ENCODE measurements around the gene PWWP2B.

Gene PWWP2B

GRCh38 chr10:132396494-132397035, 435 bp upstream of the PWWP2B start:
- Histone ChIP-seq H3K9me3 (ENCODE audit: control insufficient read depth, low read length) (no peaks in the 10 kb centered on the region), H3K36me3 (ENCODE audit: control insufficient read depth, insufficient read depth, low read length, severe bottlenecking) (no peaks in the 10 kb centered on the region), H3K4me1 (ENCODE audit: control insufficient read depth, insufficient read depth, low read length) (peaks cover 15% of the 10 kb centered on the region), H3K27me3 (replicated peaks; ENCODE audit: control insufficient read depth, insufficient read depth, low read length) (no peaks in the 10 kb centered on the region), H3K4me3 (ENCODE audit: low read length) (peak overlapping the region; percentile 71), H3K9ac (ENCODE audit: low read length) (peak overlapping the region; percentile 82)
- DNase-seq (ENCODE audit: low read depth), result peak; percentile 85

DNA sequence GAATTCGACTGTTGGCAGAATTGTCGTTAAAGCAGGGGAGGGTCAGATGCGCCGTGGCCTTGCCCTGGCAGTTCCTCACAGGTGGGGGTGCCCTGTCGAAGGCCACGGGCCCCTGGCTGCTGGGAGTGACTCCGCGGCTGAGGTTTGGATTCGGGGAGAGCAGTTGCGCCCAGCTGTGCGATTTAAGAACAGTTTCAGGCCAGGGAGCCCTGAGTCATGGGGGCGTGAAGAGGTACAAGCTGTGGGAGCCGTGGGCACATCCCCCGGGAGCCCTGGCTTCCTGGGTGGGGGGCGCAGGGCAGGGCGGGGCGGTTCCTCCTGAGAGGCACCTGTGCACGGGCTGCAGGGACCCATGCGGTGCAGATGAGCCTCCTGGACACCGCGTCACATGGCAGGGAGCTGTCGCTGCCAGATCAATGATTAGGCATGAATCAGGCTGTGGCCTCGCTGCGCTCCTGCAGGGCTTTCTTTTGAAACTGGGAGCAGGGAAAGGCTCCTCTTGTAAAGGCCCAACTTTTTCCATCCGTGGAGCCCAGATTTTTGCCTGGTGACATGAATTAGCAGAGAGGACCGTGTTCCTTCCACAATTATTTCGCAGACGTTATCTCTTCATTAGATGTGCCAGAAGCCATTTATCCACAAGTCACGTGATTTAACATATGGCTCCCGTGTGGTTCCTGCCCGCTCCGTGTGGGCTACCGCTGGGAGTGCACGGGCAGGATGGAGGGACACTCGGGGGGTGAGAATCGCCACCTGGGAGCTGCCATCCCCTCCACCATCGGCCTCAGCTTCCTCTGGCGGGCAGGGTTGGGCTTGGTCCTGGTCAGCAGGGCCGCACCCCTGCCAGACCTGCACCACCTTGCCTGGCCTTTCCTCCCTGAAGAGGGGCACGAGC, 918 bp downstream of the PWWP2B start:
- Histone ChIP-seq H3K27me3 (replicated peaks; ENCODE audit: control insufficient read depth, insufficient read depth, low read length) (no peaks in the 10 kb centered on the region), H3K4me3 (ENCODE audit: low read length) (peak overlapping the region; percentile 87), H3K9ac (ENCODE audit: low read length) (peak overlapping the region; percentile 87), H3K9me3 (ENCODE audit: control insufficient read depth, low read length) (no peaks in the 10 kb centered on the region), H3K36me3 (ENCODE audit: control insufficient read depth, insufficient read depth, low read length, severe bottlenecking) (no peaks in the 10 kb centered on the region), H3K4me1 (ENCODE audit: control insufficient read depth, insufficient read depth, low read length) (peaks cover 15% of the 10 kb centered on the region)
- peak; percentile 70 for DNase-seq (ENCODE audit: low read depth)

DNA sequence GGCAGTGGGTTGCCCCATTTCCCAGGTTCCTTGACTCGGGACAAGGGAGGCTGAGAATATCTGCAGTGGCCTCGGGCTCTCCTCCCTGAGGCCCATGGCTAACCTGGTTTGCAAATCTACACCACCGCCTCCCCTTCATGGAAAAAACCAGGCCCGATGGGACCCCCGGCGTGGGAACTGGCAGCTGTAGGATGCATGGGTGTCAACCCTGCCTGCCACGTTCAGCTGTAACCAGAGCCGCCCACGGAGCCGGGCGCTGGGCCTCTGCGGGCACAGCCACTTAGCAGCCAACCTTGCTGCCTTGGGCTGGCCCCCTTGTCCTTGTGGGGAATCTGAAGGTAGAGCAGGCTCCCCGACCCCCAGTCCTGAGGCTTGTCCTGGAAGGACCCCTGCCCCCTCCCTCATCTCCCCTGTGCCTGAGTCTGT, 1.6 kb downstream of the PWWP2B start:
- Histone ChIP-seq H3K9ac (ENCODE audit: low read length) (peak overlapping the region; percentile 87), H3K4me1 (ENCODE audit: control insufficient read depth, insufficient read depth, low read length) (peaks cover 15% of the 10 kb centered on the region), H3K36me3 (ENCODE audit: control insufficient read depth, insufficient read depth, low read length, severe bottlenecking) (no peaks in the 10 kb centered on the region), H3K4me3 (ENCODE audit: low read length) (peak overlapping the region; percentile 87), H3K9me3 (ENCODE audit: control insufficient read depth, low read length) (no peaks in the 10 kb centered on the region), H3K27me3 (replicated peaks; ENCODE audit: control insufficient read depth, insufficient read depth, low read length) (no peaks in the 10 kb centered on the region)
- DNase-seq (ENCODE audit: low read depth), result no peak

DNA sequence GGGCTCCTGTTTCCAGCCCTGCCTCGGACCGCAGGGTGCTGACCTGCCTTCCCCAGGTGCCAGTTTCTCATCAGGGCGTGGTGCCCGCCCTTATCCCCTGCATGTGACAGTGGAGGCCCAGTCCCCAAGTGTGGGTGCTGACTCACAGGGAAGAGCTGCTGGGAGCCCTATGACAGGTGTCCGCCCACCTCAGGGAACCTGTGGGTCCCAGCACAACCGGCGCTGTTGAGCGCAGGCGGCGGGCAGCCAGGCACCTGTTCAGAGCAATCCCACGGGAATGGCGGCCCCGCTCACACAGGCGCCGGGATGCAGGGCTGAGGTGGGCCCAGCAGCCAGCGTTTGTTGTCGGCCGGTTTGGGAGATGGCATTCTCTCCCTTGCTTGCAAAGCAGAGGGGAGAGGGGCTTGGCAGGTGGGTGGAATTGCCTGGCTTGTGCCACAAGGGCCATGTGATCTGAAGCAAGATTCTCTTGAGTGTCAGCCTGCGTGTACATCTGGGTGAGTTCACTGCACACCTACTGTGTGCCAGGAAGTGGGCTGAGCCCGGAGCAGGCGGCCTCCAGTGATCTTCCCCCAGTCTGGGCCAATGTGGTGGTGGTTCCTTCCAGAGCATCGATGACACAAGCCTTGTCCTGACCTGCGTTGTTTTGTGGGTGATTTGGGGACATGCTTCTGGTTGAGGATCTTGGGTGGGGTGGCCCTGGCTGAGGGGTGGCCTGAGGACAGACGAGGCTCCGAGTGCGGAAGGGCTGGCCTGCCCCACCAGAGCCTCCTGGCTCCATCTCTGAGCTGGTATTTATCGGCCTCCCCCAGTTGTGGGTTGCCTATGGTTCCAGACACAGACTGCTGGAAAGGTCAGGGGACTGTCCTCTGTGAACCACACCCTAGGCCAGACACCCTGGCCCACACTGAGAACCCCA, 2.4 kb downstream of the PWWP2B start:
- Histone ChIP-seq H3K4me1 (ENCODE audit: control insufficient read depth, insufficient read depth, low read length) (peaks cover 15% of the 10 kb centered on the region), H3K9ac (ENCODE audit: low read length) (no peak overlapping the region), H3K4me3 (ENCODE audit: low read length) (no peak overlapping the region), H3K36me3 (ENCODE audit: control insufficient read depth, insufficient read depth, low read length, severe bottlenecking) (no peaks in the 10 kb centered on the region), H3K27me3 (replicated peaks; ENCODE audit: control insufficient read depth, insufficient read depth, low read length) (no peaks in the 10 kb centered on the region), H3K9me3 (ENCODE audit: control insufficient read depth, low read length) (no peaks in the 10 kb centered on the region)
- no peak for DNase-seq (ENCODE audit: low read depth)

DNA sequence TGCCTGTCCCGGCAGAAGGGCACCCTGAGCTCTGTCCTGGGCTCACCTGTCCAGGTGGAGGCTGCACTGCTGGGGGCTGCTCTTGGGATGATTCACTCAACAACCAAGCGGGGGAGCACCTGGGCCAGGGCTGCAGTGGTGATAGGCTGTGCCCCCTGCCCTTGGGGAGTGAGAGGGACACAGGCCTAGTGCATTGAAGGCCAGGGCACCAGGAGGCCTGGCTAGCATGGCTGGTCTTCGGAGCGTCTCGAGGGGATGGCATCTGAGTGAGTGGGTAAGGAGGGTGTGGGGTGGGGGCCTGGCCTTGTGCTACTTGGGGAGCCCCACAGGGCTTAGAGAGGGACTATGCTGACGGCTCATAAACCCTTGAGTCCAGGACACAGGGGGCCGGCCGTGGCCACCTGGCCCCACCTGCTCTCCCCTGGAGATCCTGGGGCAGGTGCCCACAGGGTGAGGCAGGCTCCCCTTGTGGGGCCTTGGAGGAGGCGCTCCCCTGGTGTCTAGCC, 3.1 kb downstream of the PWWP2B start:
- H3K4me1 ChIP-seq (ENCODE audit: control insufficient read depth, insufficient read depth, low read length), result peaks cover 15% of the 10 kb centered on the region
- no peaks in the 10 kb centered on the region for H3K27me3 ChIP-seq (replicated peaks; ENCODE audit: control insufficient read depth, insufficient read depth, low read length)
- no peak overlapping the region for H3K4me3 ChIP-seq (ENCODE audit: low read length)
- H3K9ac ChIP-seq (ENCODE audit: low read length), result no peak overlapping the region
- no peaks in the 10 kb centered on the region for H3K9me3 ChIP-seq (ENCODE audit: control insufficient read depth, low read length)
- no peak for DNase-seq (ENCODE audit: low read depth)
- peaks cover 3% of the 10 kb centered on the region for H3K36me3 ChIP-seq (ENCODE audit: control insufficient read depth, insufficient read depth, low read length, severe bottlenecking)

DNA sequence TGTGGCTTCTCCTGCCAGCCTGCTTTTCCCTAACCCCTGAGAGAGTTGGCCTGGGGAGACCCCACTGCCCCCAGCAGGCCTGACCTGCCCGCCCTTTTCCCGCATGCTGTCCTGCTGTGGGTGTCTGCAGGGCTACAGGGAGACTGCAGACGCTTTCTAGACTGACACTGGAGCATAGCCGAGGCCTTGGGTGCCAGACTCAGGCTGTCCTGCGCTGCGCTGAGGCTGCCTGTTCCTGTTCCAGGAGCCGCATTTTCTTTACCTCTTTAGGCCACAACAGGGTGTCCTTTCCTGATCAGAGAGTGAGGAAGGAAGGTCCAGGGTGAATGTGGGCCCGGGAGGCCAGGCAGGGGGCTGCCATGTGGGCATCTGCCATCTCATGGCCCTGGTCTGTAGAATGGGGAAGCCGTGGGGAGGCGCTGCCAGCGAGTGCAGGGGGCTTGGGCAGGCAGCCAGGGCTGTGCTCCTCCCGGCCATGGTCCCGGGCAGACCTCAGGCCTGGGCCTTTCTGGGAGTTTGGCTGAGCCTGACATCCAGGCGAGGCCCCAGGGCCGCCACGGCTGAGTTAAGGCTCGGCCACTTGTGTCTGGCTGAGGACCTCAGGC, 3.6 kb downstream of the PWWP2B start:
- peaks cover 9% of the 10 kb centered on the region for H3K4me1 ChIP-seq (ENCODE audit: control insufficient read depth, insufficient read depth, low read length)
- H3K27me3 ChIP-seq (replicated peaks; ENCODE audit: control insufficient read depth, insufficient read depth, low read length), result no peaks in the 10 kb centered on the region
- no peaks in the 10 kb centered on the region for H3K9me3 ChIP-seq (ENCODE audit: control insufficient read depth, low read length)
- H3K4me3 ChIP-seq (ENCODE audit: low read length), result no peak overlapping the region
- no peak for DNase-seq (ENCODE audit: low read depth)
- no peak overlapping the region for H3K9ac ChIP-seq (ENCODE audit: low read length)
- peaks cover 9% of the 10 kb centered on the region for H3K36me3 ChIP-seq (ENCODE audit: control insufficient read depth, insufficient read depth, low read length, severe bottlenecking)

DNA sequence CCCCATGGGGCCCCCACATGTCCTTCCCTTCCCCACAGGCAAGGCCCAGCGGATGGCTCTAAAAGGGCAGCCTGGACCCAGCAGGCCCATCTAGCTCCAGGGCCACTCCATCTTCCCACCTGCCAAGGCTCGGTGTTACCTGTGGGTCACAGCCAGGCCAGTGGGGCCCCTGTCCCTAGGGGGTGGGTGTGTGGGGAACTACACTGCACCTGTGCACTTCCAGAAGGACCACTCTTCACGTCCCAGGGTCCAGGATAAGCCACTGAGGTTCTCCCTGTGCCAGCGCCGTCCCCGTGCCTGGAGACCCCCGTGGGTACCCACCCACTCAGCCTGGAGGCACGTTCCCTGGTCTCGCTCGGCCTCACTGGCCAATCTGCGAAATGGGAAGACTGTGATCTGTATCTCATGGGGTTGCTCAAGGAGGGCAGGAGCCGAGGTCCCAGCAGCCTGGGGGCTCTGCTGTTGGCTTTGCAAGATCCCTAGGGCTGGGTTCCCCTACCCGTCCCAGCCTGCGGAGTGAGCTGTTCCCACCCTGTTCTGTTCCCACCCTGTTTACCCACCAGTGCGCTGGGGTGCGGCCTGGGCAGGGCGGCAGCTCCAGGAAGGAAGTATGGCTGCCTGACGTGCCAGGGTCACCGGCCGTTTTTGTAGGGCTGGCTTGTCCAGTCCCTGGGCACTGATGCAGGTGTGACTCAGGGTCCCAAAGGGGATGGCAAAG, 4.6 kb downstream of the PWWP2B start:
- Histone ChIP-seq H3K4me1 (ENCODE audit: control insufficient read depth, insufficient read depth, low read length) (peaks cover 8% of the 10 kb centered on the region), H3K36me3 (ENCODE audit: control insufficient read depth, insufficient read depth, low read length, severe bottlenecking) (peaks cover 18% of the 10 kb centered on the region)

DNA sequence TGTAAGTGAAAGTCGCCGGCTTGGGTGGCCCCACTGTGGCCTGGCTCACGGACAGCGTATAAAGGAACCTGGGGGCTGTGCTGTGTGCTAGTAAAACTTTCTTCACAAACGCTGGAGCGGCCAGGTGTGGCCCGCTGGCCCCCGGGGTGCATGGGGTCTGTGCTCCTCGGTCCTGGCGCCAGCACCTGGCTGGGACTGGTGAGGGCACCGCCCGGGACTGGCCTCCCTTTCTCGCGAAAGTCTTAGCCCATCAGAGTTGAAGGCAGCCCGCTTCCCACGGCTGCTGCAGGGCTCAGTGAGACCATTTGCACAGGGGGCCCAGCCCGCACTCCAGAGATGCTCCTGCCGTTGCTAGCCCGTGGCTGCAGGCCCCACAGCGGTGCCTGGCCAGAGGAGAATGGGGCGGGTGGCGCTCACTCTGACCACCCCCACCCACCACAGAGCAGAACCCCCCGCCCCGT, 5.8 kb downstream of the PWWP2B start:
- H3K4me1 ChIP-seq (ENCODE audit: control insufficient read depth, insufficient read depth, low read length), result peaks cover 8% of the 10 kb centered on the region
- H3K9me3 ChIP-seq (ENCODE audit: control insufficient read depth, low read length), result no peaks in the 10 kb centered on the region
- H3K36me3 ChIP-seq (ENCODE audit: control insufficient read depth, insufficient read depth, low read length, severe bottlenecking), result peaks cover 18% of the 10 kb centered on the region
- H3K27me3 ChIP-seq (replicated peaks; ENCODE audit: control insufficient read depth, insufficient read depth, low read length), result no peaks in the 10 kb centered on the region
- H3K9ac ChIP-seq (ENCODE audit: low read length), result no peak overlapping the region
- DNase-seq (ENCODE audit: low read depth), result no peak
- H3K4me3 ChIP-seq (ENCODE audit: low read length), result no peak overlapping the region

More for the DNA sequence above, 4.6 kb downstream of the PWWP2B start:
- Histone ChIP-seq H3K27me3 (replicated peaks; ENCODE audit: control insufficient read depth, insufficient read depth, low read length) (no peaks in the 10 kb centered on the region), H3K9ac (ENCODE audit: low read length) (no peak overlapping the region), H3K9me3 (ENCODE audit: control insufficient read depth, low read length) (no peaks in the 10 kb centered on the region), H3K4me3 (ENCODE audit: low read length) (no peak overlapping the region)
- DNase-seq (ENCODE audit: low read depth), result no peak

DNA sequence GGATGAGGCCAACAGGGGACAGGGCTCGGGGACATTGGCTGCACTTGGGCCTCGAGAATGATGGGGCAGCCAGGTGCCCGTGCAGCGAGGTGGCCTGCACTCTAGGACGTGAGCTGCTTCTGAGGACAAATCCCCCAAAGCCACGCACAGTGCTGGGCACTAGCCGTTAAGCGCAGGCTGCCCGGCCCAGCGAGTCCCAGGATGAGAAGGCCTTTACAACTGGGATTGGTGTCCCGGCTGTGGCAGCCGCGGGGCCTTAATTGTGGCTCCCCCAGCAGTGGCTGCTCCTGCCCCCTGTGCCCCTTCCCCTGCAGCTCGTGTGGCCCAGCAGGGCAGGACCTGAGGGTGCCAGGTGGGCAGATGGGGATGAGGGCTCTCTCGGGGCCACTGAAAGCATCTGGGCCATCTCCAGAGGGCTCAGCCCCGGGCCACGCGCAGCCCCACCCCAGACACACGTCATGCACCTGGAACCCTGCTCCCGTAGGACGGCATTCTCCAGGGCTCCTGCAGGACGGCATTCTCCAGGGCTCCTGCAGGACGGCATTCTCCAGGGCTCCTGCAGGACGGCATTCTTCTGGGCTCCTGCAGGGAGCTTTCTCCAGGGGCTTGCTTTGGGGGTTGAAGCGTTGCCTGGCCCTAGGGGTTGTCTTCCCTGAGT, 6.6 kb downstream of the PWWP2B start:
- Histone ChIP-seq H3K4me1 (ENCODE audit: control insufficient read depth, insufficient read depth, low read length) (peaks cover under 1% of the 10 kb centered on the region), H3K27me3 (replicated peaks; ENCODE audit: control insufficient read depth, insufficient read depth, low read length) (no peaks in the 10 kb centered on the region), H3K9me3 (ENCODE audit: control insufficient read depth, low read length) (no peaks in the 10 kb centered on the region), H3K4me3 (ENCODE audit: low read length) (no peak overlapping the region), H3K9ac (ENCODE audit: low read length) (no peak overlapping the region), H3K36me3 (ENCODE audit: control insufficient read depth, insufficient read depth, low read length, severe bottlenecking) (peaks cover 18% of the 10 kb centered on the region)
- DNase-seq (ENCODE audit: low read depth), result no peak

Data from adipocyte (in vitro differentiated cells).